Measurements from ENCODE around the gene AAK1.

The AAK1 gene

GRCh38 chr2:69589973-69590652 is 53.4 kb downstream of the AAK1 start:
- no peak for DNase-seq (ENCODE audit: low read depth)
- no peak overlapping the region for H3K4me3 ChIP-seq (ENCODE audit: low read depth, low read length)
- no peak for TF ChIP-seq CTCF (IDR thresholded peaks at IDR 0.05; ENCODE audit: low read depth, low read length, missing control alignments)

GRCh38 chr2:69588945-69589344 is 54.6 kb downstream of the AAK1 start:
- DNase-seq (ENCODE audit: low read depth), result no peak
- no peak overlapping the region for H3K4me3 ChIP-seq (ENCODE audit: low read depth, low read length)
- no peak for TF ChIP-seq CTCF (IDR thresholded peaks at IDR 0.05; ENCODE audit: low read depth, low read length, missing control alignments)

- H3K4me3 ChIP-seq (ENCODE audit: low read depth, low read length), result no peak overlapping the region
- no peak for DNase-seq (ENCODE audit: low read depth)
- TF ChIP-seq CTCF (IDR thresholded peaks at IDR 0.05; ENCODE audit: low read depth, low read length, missing control alignments), result no peak
These were observed 55.1 kb downstream of the AAK1 start for GRCh38 chr2:69588403-69588802.

- no peak overlapping the region for H3K4me3 ChIP-seq (ENCODE audit: low read depth, low read length)
- DNase-seq (ENCODE audit: low read depth), result no peak
- no peak for TF ChIP-seq CTCF (IDR thresholded peaks at IDR 0.05; ENCODE audit: low read depth, low read length, missing control alignments)
These were observed 57.5 kb downstream of the AAK1 start for GRCh38 chr2:69585855-69586555.

GRCh38 chr2:69584127-69584889 is 59.2 kb downstream of the AAK1 start:
- no peak for DNase-seq (ENCODE audit: low read depth)
- TF ChIP-seq CTCF (IDR thresholded peaks at IDR 0.05; ENCODE audit: low read depth, low read length, missing control alignments), result no peak
- no peak overlapping the region for H3K4me3 ChIP-seq (ENCODE audit: low read depth, low read length)

- TF ChIP-seq CTCF (IDR thresholded peaks at IDR 0.05; ENCODE audit: low read depth, low read length, missing control alignments), result no peak
- DNase-seq (ENCODE audit: low read depth), result no peak
- H3K4me3 ChIP-seq (ENCODE audit: low read depth, low read length), result no peak overlapping the region
These were observed 60.2 kb downstream of the AAK1 start for GRCh38 chr2:69583321-69583833.
